Mucosa of descending colon (tissue), 3 donors: ENCODE data around the gene SAMD3. TPM values are rescaled to one million over a fixed set of nuclear protein-coding genes. Genes with fewer than 3 reads are reported as not detected.
"Not testable (repeated sequence)": the region's sequence is repeated elsewhere in the genome, so short reads cannot be mapped to it uniquely, and the experiment has no call there.

Experiments
- ATAC-seq: fragments of 200-7000 bp; cut with Tn5 transposase; one replicate; pipeline ENCODE4 v1.9.1; 2020; ENCODE audit warnings: mild to moderate bottlenecking, moderate library complexity
- DNase-seq, 3 donors: peaks; one replicate each; pipeline ENCODE4 v3.0.0-alpha.2; 2020
- H3K36me3 ChIP-seq: fragments of 200-600 bp; one replicate; pipeline ENCODE4 v1.8.0; 2021; ENCODE audit warnings: low read depth, mild to moderate bottlenecking
- H3K4me1 ChIP-seq: fragments of 200-600 bp; one replicate; pipeline ENCODE4 v1.8.0; 2021; ENCODE audit warnings: low read depth, mild to moderate bottlenecking
- H3K4me3 ChIP-seq: fragments of 200-600 bp; one replicate; pipeline ENCODE4 v1.8.0; 2021; ENCODE audit warnings: mild to moderate bottlenecking
- H3K9me3 ChIP-seq: fragments of 200-600 bp; one replicate; pipeline ENCODE4 v1.8.0; 2021; ENCODE audit warnings: mild to moderate bottlenecking
- CTCF ChIP-seq: fragments of 200-600 bp; IDR thresholded peaks from one replicate; pipeline ENCODE4 v1.8.0; 2022; ENCODE audit warnings: antibody characterized with exemption, mild to moderate bottlenecking
- intact Hi-C, 2 donors: fragments of 100-400 bp; cut with DNase I in 1 of 2; cut with micrococcal nuclease in 1 of 2; formaldehyde crosslinking; loops; one replicate each; pipeline versions ENCODE4 v1.11.0 to v1.11.1; 2022; cut with DNase I, micrococcal nuclease
- total RNA-seq, 3 donors: library from RNA; stranded (reverse); fragmentation: NEBNext Ultra II Directional in 2 of 3; extraction: Animal tissue kit (Norgen Biotek cat#: 25700) in 2 of 3; gene quantifications; one replicate each; pipeline versions ENCODE4 v1.2.1 to v1.2.4, GENCODE V29; 2021 to 2023
- donor health status: DM: no; HTN: no; CAD: no; lungs with moderate emphysema.
- donor health status: DM: no; HTN: no; CAD: no.
- donor health status: DM: no; HTN: yes; CAD: no.

Gene SAMD3
- total RNA-seq, 3 donors from 2014 or later = 0.90 to 5.4 (median 1.7) TPM

GRCh38 chr6:130176378-130176777 is 46.4 kb downstream of the SAMD3 start:
- ATAC-seq (no peak), DNase-seq (no peak)
- Histone ChIP-seq H3K36me3 (no peaks in the 10 kb centered on the region), H3K9me3 (no peaks in the 10 kb centered on the region), H3K4me3 (no peak overlapping the region), H3K4me1 (no peaks in the 10 kb centered on the region)
- no peak for TF ChIP-seq CTCF
- intact Hi-C loops = no loop called here

GRCh38 chr6:130173377-130174004 is 49.3 kb downstream of the SAMD3 start:
- H3K36me3 ChIP-seq, ATAC-seq, H3K4me3 ChIP-seq, H3K9me3 ChIP-seq, intact Hi-C loops, DNase-seq, H3K4me1 ChIP-seq: not testable (repeated sequence)

GRCh38 chr6:130170160-130170559 is 52.6 kb downstream of the SAMD3 start:
- H3K4me1 ChIP-seq, H3K9me3 ChIP-seq, H3K36me3 ChIP-seq, DNase-seq, ATAC-seq, intact Hi-C loops, H3K4me3 ChIP-seq: not testable (repeated sequence)

GRCh38 chr6:130167655-130168054 is 55.1 kb downstream of the SAMD3 start:
- DNase-seq = no peak
- no peaks in the 10 kb centered on the region for H3K36me3 ChIP-seq
- ATAC-seq = no peak
- no peak for TF ChIP-seq CTCF
- intact Hi-C loops = no loop called here
- H3K9me3 ChIP-seq = no peaks in the 10 kb centered on the region
- no peak overlapping the region for H3K4me3 ChIP-seq
- no peaks in the 10 kb centered on the region for H3K4me1 ChIP-seq

GRCh38 chr6:130164251-130164650 is 58.5 kb downstream of the SAMD3 start:
- no peak overlapping the region for H3K4me3 ChIP-seq
- no peaks in the 10 kb centered on the region for H3K4me1 ChIP-seq
- intact Hi-C loops = no loop called here
- no peak for ATAC-seq
- DNase-seq = no peak
- no peaks in the 10 kb centered on the region for H3K9me3 ChIP-seq
- TF ChIP-seq CTCF = no peak
- no peaks in the 10 kb centered on the region for H3K36me3 ChIP-seq

GRCh38 chr6:130163266-130163665 is 59.5 kb downstream of the SAMD3 start:
- intact Hi-C loops = no loop called here
- Histone ChIP-seq H3K36me3 (no peaks in the 10 kb centered on the region), H3K9me3 (peaks cover 2% of the 10 kb centered on the region), H3K4me1 (no peaks in the 10 kb centered on the region), H3K4me3 (no peak overlapping the region)
- no peak for TF ChIP-seq CTCF
- DNase-seq (no peak), ATAC-seq (no peak)

GRCh38 chr6:130162421-130162820 is 60.3 kb downstream of the SAMD3 start:
- no peak for TF ChIP-seq CTCF
- peaks cover 2% of the 10 kb centered on the region for H3K9me3 ChIP-seq
- H3K4me1 ChIP-seq = no peaks in the 10 kb centered on the region
- no peaks in the 10 kb centered on the region for H3K36me3 ChIP-seq
- DNase-seq (no peak), ATAC-seq (no peak)
- intact Hi-C loops = no loop called here
- H3K4me3 ChIP-seq = no peak overlapping the region
